ENCODE results near the gene ANKS4B.

DNA sequence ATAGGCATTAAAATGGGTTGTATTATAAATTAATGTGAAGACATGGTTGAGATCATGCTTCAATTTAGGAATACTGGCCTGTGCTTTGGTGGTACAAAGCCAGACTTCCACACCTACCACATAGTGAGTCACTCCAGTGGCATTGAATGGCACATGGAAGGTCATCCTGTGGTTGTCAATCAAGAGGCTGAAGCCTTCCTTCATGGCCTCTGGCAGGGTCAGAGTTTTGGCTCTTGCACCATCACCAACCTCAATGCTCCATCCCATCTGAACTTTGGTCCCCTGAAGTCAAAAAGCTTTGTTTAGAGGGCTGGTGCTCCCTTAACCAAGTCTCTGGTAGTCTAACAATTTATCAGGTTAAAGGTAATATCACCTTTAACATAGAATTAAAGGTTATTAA, 28.2 kb upstream of the ANKS4B start:
- no peak for TF ChIP-seq TAF1 (IDR thresholded peaks at IDR 0.05; ENCODE audit: low read depth)
- TF ChIP-seq EZH2 (IDR thresholded peaks at IDR 0.05; ENCODE audit: borderline replicate concordance, insufficient read depth, low read length, poor library complexity, severe bottlenecking): no peak
- TF ChIP-seq, protein P1, sequence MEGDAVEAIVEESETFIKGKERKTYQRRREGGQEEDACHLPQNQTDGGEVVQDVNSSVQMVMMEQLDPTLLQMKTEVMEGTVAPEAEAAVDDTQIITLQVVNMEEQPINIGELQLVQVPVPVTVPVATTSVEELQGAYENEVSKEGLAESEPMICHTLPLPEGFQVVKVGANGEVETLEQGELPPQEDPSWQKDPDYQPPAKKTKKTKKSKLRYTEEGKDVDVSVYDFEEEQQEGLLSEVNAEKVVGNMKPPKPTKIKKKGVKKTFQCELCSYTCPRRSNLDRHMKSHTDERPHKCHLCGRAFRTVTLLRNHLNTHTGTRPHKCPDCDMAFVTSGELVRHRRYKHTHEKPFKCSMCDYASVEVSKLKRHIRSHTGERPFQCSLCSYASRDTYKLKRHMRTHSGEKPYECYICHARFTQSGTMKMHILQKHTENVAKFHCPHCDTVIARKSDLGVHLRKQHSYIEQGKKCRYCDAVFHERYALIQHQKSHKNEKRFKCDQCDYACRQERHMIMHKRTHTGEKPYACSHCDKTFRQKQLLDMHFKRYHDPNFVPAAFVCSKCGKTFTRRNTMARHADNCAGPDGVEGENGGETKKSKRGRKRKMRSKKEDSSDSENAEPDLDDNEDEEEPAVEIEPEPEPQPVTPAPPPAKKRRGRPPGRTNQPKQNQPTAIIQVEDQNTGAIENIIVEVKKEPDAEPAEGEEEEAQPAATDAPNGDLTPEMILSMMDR (IDR thresholded peaks at IDR 0.05; ENCODE audit: poor library complexity, severe bottlenecking): no peak
- TF ChIP-seq POLR2AphosphoS5 (IDR thresholded peaks at IDR 0.05): no peak
- no peak for TF ChIP-seq MXI1 (conservative IDR thresholded peaks at IDR 0.05; ENCODE audit: poor library complexity, severe bottlenecking)
- no peak for TF ChIP-seq RAD21 (conservative IDR thresholded peaks at IDR 0.05)
- no peak for TF ChIP-seq SMC3 (conservative IDR thresholded peaks at IDR 0.05; ENCODE audit: poor library complexity)
- no peak for TF ChIP-seq EP300 (conservative IDR thresholded peaks at IDR 0.05; ENCODE audit: poor library complexity, severe bottlenecking)
- TF ChIP-seq, protein P2, sequence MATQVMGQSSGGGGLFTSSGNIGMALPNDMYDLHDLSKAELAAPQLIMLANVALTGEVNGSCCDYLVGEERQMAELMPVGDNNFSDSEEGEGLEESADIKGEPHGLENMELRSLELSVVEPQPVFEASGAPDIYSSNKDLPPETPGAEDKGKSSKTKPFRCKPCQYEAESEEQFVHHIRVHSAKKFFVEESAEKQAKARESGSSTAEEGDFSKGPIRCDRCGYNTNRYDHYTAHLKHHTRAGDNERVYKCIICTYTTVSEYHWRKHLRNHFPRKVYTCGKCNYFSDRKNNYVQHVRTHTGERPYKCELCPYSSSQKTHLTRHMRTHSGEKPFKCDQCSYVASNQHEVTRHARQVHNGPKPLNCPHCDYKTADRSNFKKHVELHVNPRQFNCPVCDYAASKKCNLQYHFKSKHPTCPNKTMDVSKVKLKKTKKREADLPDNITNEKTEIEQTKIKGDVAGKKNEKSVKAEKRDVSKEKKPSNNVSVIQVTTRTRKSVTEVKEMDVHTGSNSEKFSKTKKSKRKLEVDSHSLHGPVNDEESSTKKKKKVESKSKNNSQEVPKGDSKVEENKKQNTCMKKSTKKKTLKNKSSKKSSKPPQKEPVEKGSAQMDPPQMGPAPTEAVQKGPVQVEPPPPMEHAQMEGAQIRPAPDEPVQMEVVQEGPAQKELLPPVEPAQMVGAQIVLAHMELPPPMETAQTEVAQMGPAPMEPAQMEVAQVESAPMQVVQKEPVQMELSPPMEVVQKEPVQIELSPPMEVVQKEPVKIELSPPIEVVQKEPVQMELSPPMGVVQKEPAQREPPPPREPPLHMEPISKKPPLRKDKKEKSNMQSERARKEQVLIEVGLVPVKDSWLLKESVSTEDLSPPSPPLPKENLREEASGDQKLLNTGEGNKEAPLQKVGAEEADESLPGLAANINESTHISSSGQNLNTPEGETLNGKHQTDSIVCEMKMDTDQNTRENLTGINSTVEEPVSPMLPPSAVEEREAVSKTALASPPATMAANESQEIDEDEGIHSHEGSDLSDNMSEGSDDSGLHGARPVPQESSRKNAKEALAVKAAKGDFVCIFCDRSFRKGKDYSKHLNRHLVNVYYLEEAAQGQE (IDR thresholded peaks at IDR 0.05; ENCODE audit: borderline replicate concordance): no peak
